Calu3 (cell line): ENCODE data around the gene GCNA. TPM values are rescaled to one million over a fixed set of nuclear protein-coding genes. Genes with fewer than 3 reads are reported as not detected.
A peak's percentile ranks its signal among the peaks of the same experiment; 100 is the strongest.

ENCODE experiments used
- BruUV-seq: library from RNA; stranded (reverse); fragments of 400-500 nt; replicated peaks from 2 replicates; lab custom pipeline; 2021; lab: Mats Ljungman, UMichigan
- CTCF ChIA-PET: fragments of 300-600 bp; sonication (Branson Sonifier 250); formaldehyde crosslinking; loops from one replicate; lab custom pipeline; 2022; ENCODE audit warnings: antibody characterized with exemption; lab: Charles Lee
- DNase-seq: peaks from one replicate; pipeline ENCODE4 v3.0.0; 2022
- H3K27ac Mint-ChIP-seq: one replicate; pipeline ENCODE4 v1.8.0; 2022; ENCODE audit warnings: mixed read lengths; ENCODE audit not compliant: unreplicated experiment
- H3K27me3 Mint-ChIP-seq: one replicate; pipeline ENCODE4 v1.8.0; 2022; ENCODE audit warnings: mixed read lengths; ENCODE audit not compliant: unreplicated experiment
- H3K36me3 Mint-ChIP-seq: one replicate; pipeline ENCODE4 v1.8.0; 2022; ENCODE audit warnings: mild to moderate bottlenecking, moderate library complexity, mixed read lengths; ENCODE audit not compliant: insufficient read depth, unreplicated experiment
- H3K4me1 Mint-ChIP-seq: one replicate; pipeline ENCODE4 v1.8.0; 2022; ENCODE audit warnings: mild to moderate bottlenecking, low read depth, mixed read lengths; ENCODE audit not compliant: unreplicated experiment
- H3K4me3 Mint-ChIP-seq: one replicate; pipeline ENCODE4 v1.8.0; 2022; ENCODE audit warnings: mild to moderate bottlenecking, low read depth, moderate library complexity, mixed read lengths; ENCODE audit not compliant: unreplicated experiment
- H3K9me3 Mint-ChIP-seq: one replicate; pipeline ENCODE4 v1.8.0; 2022; ENCODE audit warnings: low read depth, mixed read lengths; ENCODE audit not compliant: unreplicated experiment
- CTCF ChIP-seq: fragments of 200-600 bp; IDR thresholded peaks from one replicate; pipeline ENCODE4 v1.8.0; 2022; ENCODE audit warnings: antibody characterized with exemption; ENCODE audit not compliant: unreplicated experiment
- intact Hi-C: fragments of 100-400 bp; cut with micrococcal nuclease; formaldehyde crosslinking; loops from one replicate; pipeline ENCODE4 v1.10.0; 2022; ENCODE audit not compliant: unreplicated experiment
- total RNA-seq: library from RNA; stranded (reverse); gene quantifications from 2 replicates; pipeline ENCODE4 v1.2.3, GENCODE V29; 2022

The GCNA gene
- total RNA-seq, 1 experiment from 2014 or later, result 8.1 TPM

- Mint-ChIP-seq H3K27me3 (no peaks in the 10 kb centered on the region), H3K4me1 (peaks cover 14% of the 10 kb centered on the region), H3K27ac (no peak overlapping the region), H3K36me3 (peaks cover 47% of the 10 kb centered on the region), H3K4me3 (no peak overlapping the region), H3K9me3 (no peaks in the 10 kb centered on the region)
- CTCF ChIA-PET, result no interaction called here
- TF ChIP-seq CTCF, result no peak
- BruUV-seq, result TSS peak; percentile 1
- DNase-seq, result no peak
- intact Hi-C loops, result no loop called here
Measured at GRCh38 chrX:71547339-71547738, 30.9 kb upstream of the GCNA start.

- no peak for TF ChIP-seq CTCF
- no peaks in the 10 kb centered on the region for H3K27me3 Mint-ChIP-seq
- peaks cover 5% of the 10 kb centered on the region for H3K4me1 Mint-ChIP-seq
- no TSS peak for BruUV-seq
- no peak for DNase-seq
- CTCF ChIA-PET, result interaction anchor here (0.9 kb wide), 1 partner anchor 184 kb away, joined by 4 read pairs; the partner anchor contains the start of gene TAF1
- peaks cover 58% of the 10 kb centered on the region for H3K36me3 Mint-ChIP-seq
- intact Hi-C loops, result no loop called here
- no peaks in the 10 kb centered on the region for H3K9me3 Mint-ChIP-seq
- no peak overlapping the region for H3K4me3 Mint-ChIP-seq
- H3K27ac Mint-ChIP-seq, result no peak overlapping the region
Measured at GRCh38 chrX:71549986-71550385, 28.3 kb upstream of the GCNA start.

GRCh38 chrX:71550578-71550977, 27.7 kb upstream of the GCNA start:
- Mint-ChIP-seq H3K4me3 (no peak overlapping the region), H3K27me3 (no peaks in the 10 kb centered on the region), H3K27ac (no peak overlapping the region), H3K36me3 (peaks cover 64% of the 10 kb centered on the region), H3K4me1 (peaks cover 6% of the 10 kb centered on the region), H3K9me3 (no peaks in the 10 kb centered on the region)
- CTCF ChIA-PET, result no interaction called here
- no peak for DNase-seq
- intact Hi-C loops, result no loop called here
- no TSS peak for BruUV-seq
- no peak for TF ChIP-seq CTCF

- Mint-ChIP-seq H3K27me3 (no peaks in the 10 kb centered on the region), H3K27ac (peak overlapping the region; percentile 3), H3K4me1 (peaks cover 17% of the 10 kb centered on the region), H3K36me3 (peaks cover 84% of the 10 kb centered on the region), H3K9me3 (no peaks in the 10 kb centered on the region), H3K4me3 (peak overlapping the region; percentile 35)
- BruUV-seq, result no TSS peak
- TF ChIP-seq CTCF, result no peak
- CTCF ChIA-PET, result no interaction called here
- intact Hi-C loops, result no loop called here
- no peak for DNase-seq
Measured at GRCh38 chrX:71556036-71556435, 22.2 kb upstream of the GCNA start.
